ENCODE results near the gene PPP1R3A.

DNA sequence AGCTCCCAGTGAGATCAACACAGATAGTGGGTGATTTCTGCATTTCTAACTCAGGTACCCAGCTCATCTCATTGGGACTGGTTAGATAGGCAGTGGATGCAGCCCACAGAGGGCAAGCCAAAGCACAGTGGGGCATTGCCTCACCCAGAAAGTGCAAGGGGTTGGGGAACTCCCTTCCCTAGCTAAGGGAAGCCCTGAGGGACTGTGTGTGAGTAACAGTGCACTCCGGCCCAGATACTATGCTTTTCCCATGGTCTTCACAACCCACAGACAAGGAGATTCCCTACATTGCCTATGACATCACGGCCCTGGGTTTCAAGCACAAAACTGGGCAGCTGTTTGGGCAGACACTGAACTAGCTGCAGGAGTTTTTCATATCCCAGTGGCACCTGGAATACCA lies 62.8 kb downstream of the PPP1R3A start:
- TF ChIP-seq, protein P1, sequence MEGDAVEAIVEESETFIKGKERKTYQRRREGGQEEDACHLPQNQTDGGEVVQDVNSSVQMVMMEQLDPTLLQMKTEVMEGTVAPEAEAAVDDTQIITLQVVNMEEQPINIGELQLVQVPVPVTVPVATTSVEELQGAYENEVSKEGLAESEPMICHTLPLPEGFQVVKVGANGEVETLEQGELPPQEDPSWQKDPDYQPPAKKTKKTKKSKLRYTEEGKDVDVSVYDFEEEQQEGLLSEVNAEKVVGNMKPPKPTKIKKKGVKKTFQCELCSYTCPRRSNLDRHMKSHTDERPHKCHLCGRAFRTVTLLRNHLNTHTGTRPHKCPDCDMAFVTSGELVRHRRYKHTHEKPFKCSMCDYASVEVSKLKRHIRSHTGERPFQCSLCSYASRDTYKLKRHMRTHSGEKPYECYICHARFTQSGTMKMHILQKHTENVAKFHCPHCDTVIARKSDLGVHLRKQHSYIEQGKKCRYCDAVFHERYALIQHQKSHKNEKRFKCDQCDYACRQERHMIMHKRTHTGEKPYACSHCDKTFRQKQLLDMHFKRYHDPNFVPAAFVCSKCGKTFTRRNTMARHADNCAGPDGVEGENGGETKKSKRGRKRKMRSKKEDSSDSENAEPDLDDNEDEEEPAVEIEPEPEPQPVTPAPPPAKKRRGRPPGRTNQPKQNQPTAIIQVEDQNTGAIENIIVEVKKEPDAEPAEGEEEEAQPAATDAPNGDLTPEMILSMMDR (IDR thresholded peaks at IDR 0.05), result no peak
- no peak for TF ChIP-seq POLR2A (IDR thresholded peaks at IDR 0.05)

Measured in lower leg skin (tissue), 3 donors.